Subcutaneous adipose tissue (tissue), 4 donors: ENCODE data around the gene CDR2. TPM values are rescaled to one million over a fixed set of nuclear protein-coding genes. Genes with fewer than 3 reads are reported as not detected.

Source experiments
- total RNA-seq, 4 donors: library from RNA; depleted of rRNA; stranded (reverse); fragments of >200 nt; gene quantifications; one replicate each; pipeline ENCODE4 v1.1.0, GENCODE V29; 2016
- TF ChIP-seq, protein P1 (sequence below): fragments of 450-650 bp; IDR thresholded peaks from one replicate; pipeline ENCODE4 v1.5.1; 2016; ENCODE audit warnings: low read depth, mild to moderate bottlenecking, control low read depth, antibody characterized with exemption, moderate library complexity

The CDR2 gene
- total RNA-seq, 4 donors from 2014 or later, result 15.0 to 28.2 (median 16.0) TPM

DNA sequence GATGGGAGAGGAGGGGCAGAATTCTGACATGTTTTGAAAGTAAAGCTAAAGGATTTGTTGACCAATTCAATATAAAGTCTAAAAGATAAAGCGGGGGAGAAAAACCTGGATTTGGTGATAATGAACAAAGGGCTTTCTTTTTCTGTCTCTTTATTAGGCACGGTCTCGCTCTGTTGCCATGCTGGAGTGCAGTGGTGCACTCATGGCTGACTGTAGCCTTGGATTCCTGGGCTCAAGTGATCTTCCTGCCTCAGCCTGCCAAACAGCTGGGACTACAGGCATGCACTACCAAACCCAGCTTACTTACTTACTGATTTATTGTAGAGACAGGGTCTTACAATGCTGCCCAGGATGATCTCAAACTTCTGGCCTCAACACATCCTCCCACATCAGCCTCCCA lies 7.5 kb downstream of the CDR2 start:
- TF ChIP-seq, protein P1, sequence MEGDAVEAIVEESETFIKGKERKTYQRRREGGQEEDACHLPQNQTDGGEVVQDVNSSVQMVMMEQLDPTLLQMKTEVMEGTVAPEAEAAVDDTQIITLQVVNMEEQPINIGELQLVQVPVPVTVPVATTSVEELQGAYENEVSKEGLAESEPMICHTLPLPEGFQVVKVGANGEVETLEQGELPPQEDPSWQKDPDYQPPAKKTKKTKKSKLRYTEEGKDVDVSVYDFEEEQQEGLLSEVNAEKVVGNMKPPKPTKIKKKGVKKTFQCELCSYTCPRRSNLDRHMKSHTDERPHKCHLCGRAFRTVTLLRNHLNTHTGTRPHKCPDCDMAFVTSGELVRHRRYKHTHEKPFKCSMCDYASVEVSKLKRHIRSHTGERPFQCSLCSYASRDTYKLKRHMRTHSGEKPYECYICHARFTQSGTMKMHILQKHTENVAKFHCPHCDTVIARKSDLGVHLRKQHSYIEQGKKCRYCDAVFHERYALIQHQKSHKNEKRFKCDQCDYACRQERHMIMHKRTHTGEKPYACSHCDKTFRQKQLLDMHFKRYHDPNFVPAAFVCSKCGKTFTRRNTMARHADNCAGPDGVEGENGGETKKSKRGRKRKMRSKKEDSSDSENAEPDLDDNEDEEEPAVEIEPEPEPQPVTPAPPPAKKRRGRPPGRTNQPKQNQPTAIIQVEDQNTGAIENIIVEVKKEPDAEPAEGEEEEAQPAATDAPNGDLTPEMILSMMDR, result no peak

DNA sequence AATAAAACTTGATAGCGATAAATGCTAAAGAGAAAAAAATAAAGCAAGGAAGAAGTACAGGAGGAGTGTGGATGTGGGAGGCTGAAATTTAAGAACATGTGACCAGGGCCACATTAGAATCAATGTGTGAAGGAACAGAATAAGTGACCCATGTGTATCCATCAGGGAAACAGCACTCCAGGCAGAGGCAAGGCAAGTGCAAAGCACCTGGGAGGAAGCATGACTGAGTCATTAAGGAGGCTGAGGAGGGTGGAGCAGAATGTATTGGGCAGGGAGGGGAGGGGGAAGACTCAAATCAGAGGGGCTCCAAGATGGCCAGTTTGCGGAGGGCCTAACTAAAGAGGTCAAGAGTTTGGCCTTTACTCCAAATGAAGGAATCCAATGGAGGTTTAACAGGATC lies 8.0 kb downstream of the CDR2 start:
- TF ChIP-seq, protein P1, result no peak

DNA sequence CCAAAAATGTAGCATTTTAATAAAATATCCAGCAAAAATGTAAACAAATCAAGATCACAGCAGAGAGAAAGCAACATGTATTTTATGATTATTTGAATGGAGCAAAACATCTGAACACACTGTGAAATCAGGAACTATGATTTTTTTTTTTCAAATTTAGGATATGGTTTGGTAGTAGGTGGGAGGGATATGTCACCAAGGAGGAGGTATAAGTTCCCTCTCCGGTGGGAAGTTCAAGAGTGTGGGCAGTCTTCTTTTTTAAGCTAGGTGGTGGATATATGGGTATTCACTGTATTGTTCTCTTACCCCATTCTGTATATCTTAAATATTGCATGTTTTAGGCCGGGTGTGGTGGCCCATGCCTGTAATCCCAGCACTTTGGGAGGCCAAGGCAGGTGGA lies 10.2 kb downstream of the CDR2 start:
- TF ChIP-seq, protein P1, result no peak

DNA sequence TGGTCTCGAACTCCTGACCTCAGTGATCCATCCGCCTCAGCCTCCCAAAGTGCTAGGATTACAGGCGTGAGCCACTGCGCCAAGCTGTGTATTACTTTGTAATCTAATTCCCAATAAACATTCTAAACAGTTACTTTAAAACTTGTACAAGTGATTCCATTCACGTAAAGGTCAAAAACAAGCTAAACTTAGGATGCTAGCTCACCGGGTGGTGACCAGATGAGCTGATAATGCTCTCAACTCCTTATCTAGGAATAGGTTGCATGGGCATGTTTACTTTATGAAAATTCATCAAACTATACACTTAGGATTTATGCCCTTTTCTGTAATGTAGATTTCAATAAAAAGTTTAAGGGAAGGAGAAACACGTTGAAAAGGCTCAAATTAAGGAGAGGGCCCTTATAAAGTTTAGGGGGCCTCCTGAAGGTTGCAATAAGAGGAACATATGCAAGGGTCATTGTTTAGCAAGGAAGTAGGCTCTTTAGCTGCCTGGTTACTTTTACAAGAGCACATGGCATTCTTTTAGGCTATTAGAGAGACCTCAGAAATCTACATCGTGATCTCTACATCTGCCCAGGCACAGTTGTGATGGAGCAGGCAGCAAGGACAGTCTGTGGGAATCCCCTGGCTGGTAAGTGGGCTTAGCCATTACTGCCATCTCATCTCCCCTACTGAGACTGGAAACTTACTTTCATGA lies 13.3 kb downstream of the CDR2 start:
- TF ChIP-seq, protein P1, result no peak

DNA sequence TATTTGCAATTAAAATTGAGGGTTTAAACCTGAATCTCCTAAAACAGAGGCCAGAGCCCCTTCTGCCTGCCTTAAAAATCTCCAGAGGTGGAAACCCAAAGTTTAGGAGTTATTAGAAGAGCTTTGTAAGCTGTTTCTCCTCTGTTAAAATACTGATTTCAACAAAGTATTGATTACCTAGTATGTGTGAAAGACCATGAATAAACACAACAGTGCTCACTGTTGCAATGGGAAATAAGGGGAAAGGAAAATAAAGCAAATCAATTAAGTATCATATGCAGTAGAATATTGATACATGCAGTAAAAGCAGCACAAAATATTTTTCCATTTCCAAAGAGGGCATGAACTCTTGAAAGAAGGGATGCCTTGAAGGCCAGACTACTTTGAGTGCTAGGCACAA lies 14.7 kb downstream of the CDR2 start:
- TF ChIP-seq, protein P1, result no peak

DNA sequence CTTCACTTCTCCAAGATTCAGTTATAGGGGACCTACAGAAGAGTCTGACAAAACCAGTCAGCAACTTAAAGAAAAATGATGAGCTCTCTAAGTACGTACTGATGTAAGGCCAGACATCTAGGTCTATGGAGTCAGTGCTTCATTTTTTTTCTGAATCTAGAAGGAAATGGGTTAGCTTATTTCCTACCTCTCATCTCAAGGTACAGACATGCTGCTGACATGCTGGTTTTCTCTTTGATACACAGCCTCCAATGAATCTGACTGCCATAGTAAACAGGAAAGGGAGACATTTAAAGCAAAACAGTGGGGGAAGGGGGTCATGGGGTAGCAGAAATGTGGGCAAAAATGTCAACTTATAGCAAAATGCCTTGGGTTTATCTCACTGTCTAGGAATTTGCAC lies 16.4 kb downstream of the CDR2 start:
- TF ChIP-seq, protein P1, result no peak

DNA sequence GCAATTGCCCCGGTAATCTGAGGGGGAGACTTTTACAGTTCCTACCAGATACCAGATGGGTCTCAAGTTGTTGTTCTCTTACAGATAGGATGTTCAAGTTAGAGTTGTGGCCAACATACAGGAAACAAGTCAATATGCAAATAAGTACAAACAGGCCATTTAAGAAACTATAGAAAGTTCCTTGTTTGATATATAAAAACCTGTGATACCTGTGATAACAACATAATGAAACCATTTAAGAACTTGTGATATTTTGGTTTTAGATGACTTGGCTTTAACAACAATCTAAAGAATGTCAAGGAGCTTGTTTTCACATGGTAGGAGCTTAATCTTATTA lies 16.8 kb downstream of the CDR2 start:
- TF ChIP-seq, protein P1, result no peak
